NCI-H446 treated with DMSO at 0.1 percent for 48 hours (cell line): Measurements from ENCODE around the gene COL6A2.
"Not testable (repeated sequence)": the region's sequence is repeated elsewhere in the genome, so short reads cannot be mapped to it uniquely, and the experiment has no call there.

ENCODE experiments used
- DNase-seq: peaks from one replicate; lab custom pipeline; 2025; lab: John Stamatoyannopoulos, UW

COL6A2 gene

GRCh38 chr21:46061063-46061462 is 36.8 kb upstream of the COL6A2 start:
- DNase-seq: no peak

GRCh38 chr21:46061518-46061917 is 36.4 kb upstream of the COL6A2 start:
- no peak for DNase-seq

- no peak for DNase-seq
These were observed 36.0 kb upstream of the COL6A2 start for GRCh38 chr21:46061950-46062349.

GRCh38 chr21:46062471-46063211 is 35.3 kb upstream of the COL6A2 start:
- no peak for DNase-seq

- DNase-seq: no peak
These were observed 34.7 kb upstream of the COL6A2 start for GRCh38 chr21:46063227-46063626.

GRCh38 chr21:46063734-46064680 is 33.9 kb upstream of the COL6A2 start:
- DNase-seq: no peak

GRCh38 chr21:46064870-46065214 is 33.1 kb upstream of the COL6A2 start:
- no peak for DNase-seq

GRCh38 chr21:46065215-46065913 is 32.5 kb upstream of the COL6A2 start:
- no peak for DNase-seq

GRCh38 chr21:46065914-46066551 is 31.9 kb upstream of the COL6A2 start:
- no peak for DNase-seq

GRCh38 chr21:46066591-46067331 is 31.2 kb upstream of the COL6A2 start:
- no peak for DNase-seq

GRCh38 chr21:46067505-46068201 is 30.3 kb upstream of the COL6A2 start:
- DNase-seq: no peak

- DNase-seq: no peak
These were observed 29.3 kb upstream of the COL6A2 start for GRCh38 chr21:46068516-46069079.

GRCh38 chr21:46069166-46069565 is 28.7 kb upstream of the COL6A2 start:
- no peak for DNase-seq

- no peak for DNase-seq
These were observed 28.1 kb upstream of the COL6A2 start for GRCh38 chr21:46069719-46070279.

- DNase-seq: no peak
These were observed 26.8 kb upstream of the COL6A2 start for GRCh38 chr21:46071082-46071481.

GRCh38 chr21:46076724-46077123 is 21.2 kb upstream of the COL6A2 start:
- DNase-seq: not testable (repeated sequence)

- DNase-seq: no peak
These were observed 20.2 kb upstream of the COL6A2 start for GRCh38 chr21:46077674-46078101.

- no peak for DNase-seq
These were observed 19.5 kb upstream of the COL6A2 start for GRCh38 chr21:46078322-46078977.

- DNase-seq: no peak
These were observed 18.9 kb upstream of the COL6A2 start for GRCh38 chr21:46078978-46079351.
